D721Med (cell line): Measurements from ENCODE around the gene DDX21.
"Not testable (repeated sequence)": the region's sequence is repeated elsewhere in the genome, so short reads cannot be mapped to it uniquely, and the experiment has no call there.

Experiments
- DNase-seq: peaks from one replicate; pipeline ENCODE4 v3.0.0; 2011; ENCODE audit warnings: low spot score; ENCODE audit not compliant: insufficient read length
- FAIRE-seq: peaks from 2 replicates; lab custom pipeline; 2011; peaks lifted over from hg19 to GRCh38; lab: Jason Lieb, UNC
- CTCF ChIP-seq: IDR thresholded peaks from 2 replicates; pipeline ENCODE4 v1.5.1; 2012; ENCODE audit warnings: mild to moderate bottlenecking, control low read depth; ENCODE audit not compliant: insufficient read depth; ENCODE audit errors: missing control alignments

The DDX21 gene

DNA sequence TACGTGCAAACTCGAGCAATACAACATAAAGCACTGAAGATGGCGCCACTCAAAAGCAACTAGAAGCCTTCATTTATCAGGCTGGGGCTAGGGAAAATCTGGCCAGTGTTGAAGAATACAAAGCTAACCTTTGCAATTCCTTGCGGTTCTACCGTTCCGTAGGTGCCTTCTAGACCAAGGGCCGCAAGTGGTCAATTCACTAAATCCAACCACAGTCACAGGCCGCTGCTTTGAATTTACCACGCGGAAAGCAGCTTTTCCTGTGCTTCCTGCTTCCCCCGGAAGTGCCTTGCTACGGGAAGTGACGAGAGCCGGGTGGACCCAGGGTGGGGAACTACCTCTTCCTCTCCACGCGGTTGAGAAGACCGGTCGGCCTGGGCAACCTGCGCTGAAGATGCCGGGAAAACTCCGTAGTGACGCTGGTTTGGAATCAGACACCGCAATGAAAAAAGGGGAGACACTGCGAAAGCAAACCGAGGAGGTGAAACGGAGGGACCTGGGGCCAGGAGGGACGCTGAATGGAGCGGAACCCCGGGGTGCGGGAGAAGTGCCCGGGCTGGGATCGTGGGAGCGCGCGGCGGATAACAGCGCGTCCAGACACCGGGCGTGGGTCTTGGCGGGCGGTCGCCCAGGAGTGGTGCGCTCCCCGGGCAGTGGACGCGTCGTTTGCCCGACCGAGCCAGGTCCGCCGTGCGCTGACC lies at the start of gene DDX21:
Gene DDX21, plus strand, starts transcription at position 339 of the 701 bp plus-strand sequence. Its CDS starts 56 bp downstream, at position 395.
- peak; percentile 59 for TF ChIP-seq CTCF
- FAIRE-seq (no peak), DNase-seq (peak; percentile 93)

GRCh38 chr10:68924593-68924992 lies 31.4 kb upstream of the DDX21 start:
- no peak for DNase-seq
- no peak for TF ChIP-seq CTCF
- no peak for FAIRE-seq

- DNase-seq: no peak
- no peak for TF ChIP-seq CTCF
- FAIRE-seq: no peak
These were observed 30.5 kb upstream of the DDX21 start for GRCh38 chr10:68925489-68925888.

DNA sequence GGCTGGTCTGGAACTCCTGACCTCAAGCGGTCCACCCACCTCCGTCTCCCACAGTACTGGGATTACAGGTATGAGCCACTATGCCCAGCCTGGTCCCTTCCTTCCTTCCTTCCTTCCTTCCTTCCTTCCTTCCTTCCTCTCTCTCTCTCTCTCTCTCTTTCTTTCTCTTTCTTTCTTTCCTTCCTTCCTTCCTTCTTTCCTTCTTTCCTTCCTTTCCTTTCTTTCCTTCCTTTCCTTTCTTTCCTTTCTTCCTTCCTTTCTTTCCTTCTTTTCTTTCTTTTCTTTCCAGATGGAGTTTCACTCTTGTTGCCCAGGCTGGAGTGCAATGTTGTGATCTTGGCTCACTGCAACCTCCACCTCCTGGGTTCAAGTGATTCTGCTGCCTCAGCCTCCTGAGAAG lies 26.8 kb upstream of the DDX21 start:
- DNase-seq, FAIRE-seq: not testable (repeated sequence)

- not testable (repeated sequence) for FAIRE-seq, DNase-seq
These were observed 26.1 kb upstream of the DDX21 start for GRCh38 chr10:68929888-68930287.

- DNase-seq, FAIRE-seq: not testable (repeated sequence)
These were observed 23.1 kb upstream of the DDX21 start for GRCh38 chr10:68932860-68933259.

DNA sequence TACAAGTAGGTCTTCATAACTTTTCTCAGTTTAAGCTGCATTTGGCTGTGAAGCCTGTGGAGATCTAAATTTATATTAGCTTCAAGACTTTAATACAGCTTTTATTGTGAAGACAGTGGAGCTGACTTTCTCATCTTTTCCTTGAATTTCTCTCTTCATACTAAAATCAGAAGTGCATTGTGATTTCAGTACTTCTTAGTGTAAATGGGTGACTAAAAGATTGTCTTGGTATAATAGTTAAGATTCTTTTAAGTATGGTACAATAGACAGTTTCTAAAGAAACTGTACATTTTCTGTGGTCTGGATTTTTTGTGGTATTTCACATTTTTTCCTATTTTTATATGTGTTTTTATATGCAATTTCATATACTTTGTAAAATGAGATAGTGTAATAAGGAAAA lies 21.0 kb upstream of the DDX21 start:
- DNase-seq (no peak), FAIRE-seq (no peak)
- no peak for TF ChIP-seq CTCF

GRCh38 chr10:68938117-68938516 lies 17.9 kb upstream of the DDX21 start:
- DNase-seq (no peak), FAIRE-seq (no peak)
- no peak for TF ChIP-seq CTCF

- FAIRE-seq (no peak), DNase-seq (no peak)
- TF ChIP-seq CTCF: no peak
These were observed 17.1 kb upstream of the DDX21 start for GRCh38 chr10:68938884-68939283.

GRCh38 chr10:68940917-68941316 lies 15.1 kb upstream of the DDX21 start:
- not testable (repeated sequence) for DNase-seq, FAIRE-seq
